GM21423 (cell line): ENCODE results near the gene CHAD.

ENCODE experiments used
- ATAC-seq: cut with Tn5 transposase; IDR thresholded peaks from one replicate; pipeline ENCODE4 v1.9.1; 2021; ENCODE audit warnings: mild to moderate bottlenecking, moderate library complexity; ENCODE audit not compliant: unreplicated experiment

The CHAD gene

GRCh38 chr17:50460831-50461526 is 7.7 kb downstream of the CHAD start:
- no peak for ATAC-seq

- ATAC-seq = no peak
Measured at GRCh38 chr17:50459756-50460155, 8.9 kb downstream of the CHAD start.

GRCh38 chr17:50458701-50459676 is 9.7 kb downstream of the CHAD start:
- no peak for ATAC-seq

GRCh38 chr17:50458270-50458669 is 10.4 kb downstream of the CHAD start:
- no peak for ATAC-seq

GRCh38 chr17:50457621-50458020 is 11.1 kb downstream of the CHAD start:
- no peak for ATAC-seq

- ATAC-seq = no peak
Measured at GRCh38 chr17:50453901-50454300, 14.8 kb downstream of the CHAD start.

GRCh38 chr17:50452630-50453300 is 15.9 kb downstream of the CHAD start:
- ATAC-seq = no peak

- no peak for ATAC-seq
Measured at GRCh38 chr17:50451943-50452629, 16.6 kb downstream of the CHAD start.

- ATAC-seq = no peak
Measured at GRCh38 chr17:50448643-50449042, 20.0 kb downstream of the CHAD start.

GRCh38 chr17:50447870-50448595 is 20.6 kb downstream of the CHAD start:
- no peak for ATAC-seq

GRCh38 chr17:50445730-50446325 is 22.9 kb downstream of the CHAD start:
- ATAC-seq = no peak

- no peak for ATAC-seq
Measured at GRCh38 chr17:50444841-50445715, 23.6 kb downstream of the CHAD start.

- no peak for ATAC-seq
Measured at GRCh38 chr17:50443505-50443974, 25.1 kb downstream of the CHAD start.

- ATAC-seq = no peak
Measured at GRCh38 chr17:50440838-50441829, 27.5 kb downstream of the CHAD start.

- no peak for ATAC-seq
Measured at GRCh38 chr17:50440172-50440837, 28.4 kb downstream of the CHAD start.

GRCh38 chr17:50439008-50439407 is 29.7 kb downstream of the CHAD start:
- no peak for ATAC-seq

- ATAC-seq = no peak
Measured at GRCh38 chr17:50437409-50437808, 31.3 kb downstream of the CHAD start.
